HFFc6 (cell line): Measurements from ENCODE around the gene EPB41L2. TPM values are rescaled to one million over a fixed set of nuclear protein-coding genes. Genes with fewer than 3 reads are reported as not detected.

Experiments used
- DNase-seq: peaks from one replicate; pipeline ENCODE4 v3.0.0-alpha.2; 2018
- H3K27ac Mint-ChIP-seq: 2 replicates; pipeline ENCODE4 v1.8.0; 2020; ENCODE audit warnings: mild to moderate bottlenecking, mixed read lengths
- H3K27me3 Mint-ChIP-seq: 2 replicates; pipeline ENCODE4 v1.8.0; 2021; ENCODE audit warnings: mild to moderate bottlenecking, moderate library complexity, mixed read lengths; ENCODE audit not compliant: insufficient read depth
- H3K36me3 Mint-ChIP-seq: 2 replicates; pipeline ENCODE4 v1.8.0; 2021; ENCODE audit warnings: low read depth, mixed read lengths
- H3K4me1 Mint-ChIP-seq: 2 replicates; pipeline ENCODE4 v1.8.0; 2020; ENCODE audit warnings: low read depth, mixed read lengths
- H3K4me3 Mint-ChIP-seq: 2 replicates; pipeline ENCODE4 v1.8.0; 2020; ENCODE audit warnings: mild to moderate bottlenecking, moderate library complexity, mixed read lengths
- H3K9me3 Mint-ChIP-seq: 2 replicates; pipeline ENCODE4 v1.8.0; 2020; ENCODE audit warnings: mild to moderate bottlenecking, mixed read lengths
- total RNA-seq, 6 experiments: library from RNA; stranded (reverse); fragmentation: NEBNext Ultra II Directional; extraction: Animal tissue kit (Norgen Biotek cat#: 25700); gene quantifications; 2 replicates in 1 of 6; 3 replicates in 5 of 6; pipeline ENCODE4 v1.2.3, GENCODE V29; 2021
- TF ChIP-seq, protein P1 (sequence below): fragments of 200-600 bp; sonication (generic); IDR thresholded peaks from 2 replicates; pipeline ENCODE4 v1.5.0; 2021; ENCODE audit warnings: antibody characterized with exemption, mild to moderate bottlenecking

The EPB41L2 gene
- total RNA-seq, 6 experiments from 2014 or later, result 39.3 to 73.8 (median 60.7) TPM

- no peak for DNase-seq
- Mint-ChIP-seq H3K36me3 (peaks cover 4% of the 10 kb centered on the region; the same call in 1 of the 2 replicates), H3K27ac (no peak overlapping the region), H3K4me1 (peaks cover 39% of the 10 kb centered on the region), H3K9me3 (no peaks in the 10 kb centered on the region), H3K4me3 (no peak overlapping the region), H3K27me3 (no peaks in the 10 kb centered on the region)
- TF ChIP-seq, protein P1, sequence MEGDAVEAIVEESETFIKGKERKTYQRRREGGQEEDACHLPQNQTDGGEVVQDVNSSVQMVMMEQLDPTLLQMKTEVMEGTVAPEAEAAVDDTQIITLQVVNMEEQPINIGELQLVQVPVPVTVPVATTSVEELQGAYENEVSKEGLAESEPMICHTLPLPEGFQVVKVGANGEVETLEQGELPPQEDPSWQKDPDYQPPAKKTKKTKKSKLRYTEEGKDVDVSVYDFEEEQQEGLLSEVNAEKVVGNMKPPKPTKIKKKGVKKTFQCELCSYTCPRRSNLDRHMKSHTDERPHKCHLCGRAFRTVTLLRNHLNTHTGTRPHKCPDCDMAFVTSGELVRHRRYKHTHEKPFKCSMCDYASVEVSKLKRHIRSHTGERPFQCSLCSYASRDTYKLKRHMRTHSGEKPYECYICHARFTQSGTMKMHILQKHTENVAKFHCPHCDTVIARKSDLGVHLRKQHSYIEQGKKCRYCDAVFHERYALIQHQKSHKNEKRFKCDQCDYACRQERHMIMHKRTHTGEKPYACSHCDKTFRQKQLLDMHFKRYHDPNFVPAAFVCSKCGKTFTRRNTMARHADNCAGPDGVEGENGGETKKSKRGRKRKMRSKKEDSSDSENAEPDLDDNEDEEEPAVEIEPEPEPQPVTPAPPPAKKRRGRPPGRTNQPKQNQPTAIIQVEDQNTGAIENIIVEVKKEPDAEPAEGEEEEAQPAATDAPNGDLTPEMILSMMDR, result no peak
These were observed 45.1 kb downstream of the EPB41L2 start for GRCh38 chr6:131017962-131018361.

GRCh38 chr6:131015630-131016263, 47.3 kb downstream of the EPB41L2 start:
- H3K27me3 Mint-ChIP-seq, result no peaks in the 10 kb centered on the region
- peak overlapping the region; percentile 34 for H3K27ac Mint-ChIP-seq
- H3K9me3 Mint-ChIP-seq, result no peaks in the 10 kb centered on the region
- H3K36me3 Mint-ChIP-seq, result peaks cover 3% of the 10 kb centered on the region; the same call in 1 of the 2 replicates
- H3K4me3 Mint-ChIP-seq, result no peak overlapping the region
- peak; percentile 33 for DNase-seq
- TF ChIP-seq, protein P1, result no peak
- H3K4me1 Mint-ChIP-seq, result peaks cover 48% of the 10 kb centered on the region

DNA sequence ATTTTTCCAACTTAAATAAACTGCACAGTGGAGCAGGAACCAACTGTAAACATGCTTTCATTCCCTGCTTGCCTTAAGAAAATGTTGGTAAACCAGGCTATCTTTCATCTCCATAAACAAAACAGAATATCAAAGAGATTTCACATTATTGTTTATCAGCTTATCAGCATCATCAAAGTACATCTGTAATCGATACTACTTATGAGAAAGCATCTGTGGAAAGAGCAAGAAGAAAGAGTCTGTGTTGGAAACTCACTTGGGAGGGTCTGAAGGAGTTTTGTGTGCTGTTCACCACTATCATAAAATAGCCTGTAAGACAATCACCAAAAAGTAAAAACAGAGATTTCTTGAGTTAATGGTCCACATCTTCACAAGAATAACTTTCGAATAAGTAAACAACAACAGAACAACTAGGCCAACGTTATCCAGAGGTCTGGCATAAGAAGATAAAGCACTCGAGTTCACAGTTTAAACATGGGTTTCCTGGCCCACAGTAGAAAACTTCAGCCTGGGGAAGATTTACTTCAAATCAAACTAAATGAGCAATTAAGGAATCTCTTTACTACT, 47.9 kb downstream of the EPB41L2 start:
- TF ChIP-seq, protein P1, result no peak
- no peak for DNase-seq
- H3K4me3 Mint-ChIP-seq, result no peak overlapping the region
- H3K36me3 Mint-ChIP-seq, result 0 out of 2 replicates have a peak, but pooled peaks cover 6% of the 10 kb centered on the region
- H3K27me3 Mint-ChIP-seq, result no peaks in the 10 kb centered on the region
- H3K4me1 Mint-ChIP-seq, result peaks cover 48% of the 10 kb centered on the region
- no peaks in the 10 kb centered on the region for H3K9me3 Mint-ChIP-seq
- H3K27ac Mint-ChIP-seq, result peak overlapping the region; percentile 34; the same call in 1 of the 2 replicates

DNA sequence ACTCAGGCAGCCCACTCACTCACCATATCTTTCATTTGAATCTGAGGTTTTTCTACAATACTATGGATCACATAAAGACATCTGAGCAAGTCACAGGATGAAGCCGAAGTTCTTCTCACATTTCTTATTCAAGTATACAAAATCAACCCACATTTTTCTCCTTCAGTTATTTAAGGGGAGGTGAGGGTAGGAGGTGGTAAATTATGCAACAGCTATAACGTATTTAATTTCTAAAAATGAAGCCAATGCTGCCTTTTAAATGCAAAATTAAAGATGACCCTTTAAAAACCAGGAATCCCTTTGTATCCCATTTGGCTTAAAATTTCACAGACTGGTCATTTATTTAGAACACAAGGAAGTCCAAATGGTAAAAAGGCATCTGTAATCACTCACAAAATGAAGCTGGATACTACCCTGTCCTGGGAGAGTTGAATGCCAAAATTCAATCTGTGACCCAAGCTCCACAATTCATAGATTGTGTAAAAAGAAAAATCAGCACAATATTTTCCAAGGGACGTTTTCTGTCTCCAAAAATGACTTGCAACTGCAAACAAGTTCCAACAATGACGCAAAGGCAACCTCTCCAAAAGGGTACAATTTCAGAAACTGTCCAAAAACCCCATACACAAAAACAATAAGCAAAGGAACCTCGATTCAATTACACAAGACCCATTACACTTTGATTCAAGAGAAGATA, 48.8 kb downstream of the EPB41L2 start:
- peak overlapping the region; percentile 81 for H3K4me3 Mint-ChIP-seq
- H3K9me3 Mint-ChIP-seq, result peaks cover 7% of the 10 kb centered on the region
- H3K27me3 Mint-ChIP-seq, result no peaks in the 10 kb centered on the region
- no peak for DNase-seq
- peaks cover 48% of the 10 kb centered on the region for H3K4me1 Mint-ChIP-seq
- TF ChIP-seq, protein P1, result no peak
- peaks cover 14% of the 10 kb centered on the region for H3K36me3 Mint-ChIP-seq
- 0 out of 2 replicates have a peak overlapping the region, but pooled peaks have one; percentile 58 for H3K27ac Mint-ChIP-seq

DNA sequence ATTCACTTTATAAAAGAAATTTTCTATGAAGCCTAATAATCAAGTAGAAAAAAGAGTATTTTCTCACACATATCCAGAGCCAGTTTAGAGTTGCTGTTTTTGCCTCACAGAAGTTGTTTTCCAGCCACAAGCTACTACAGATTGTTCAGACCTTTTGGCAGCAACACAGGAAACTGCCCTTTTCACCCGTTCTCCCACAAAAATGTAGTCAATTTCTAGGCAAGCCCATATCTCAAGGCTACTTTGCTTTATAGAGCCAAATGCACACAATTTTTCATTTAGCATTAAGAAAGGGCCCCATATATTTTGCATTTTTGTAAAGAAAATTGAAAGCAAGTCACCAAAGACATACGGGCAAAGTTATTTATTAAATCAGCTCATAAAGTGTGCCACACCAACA, 49.5 kb downstream of the EPB41L2 start:
- peaks cover 48% of the 10 kb centered on the region for H3K4me1 Mint-ChIP-seq

More for the DNA sequence above, 49.5 kb downstream of the EPB41L2 start:
- DNase-seq, result peak; percentile 78
- Mint-ChIP-seq H3K27ac (peak overlapping the region; percentile 58), H3K36me3 (peaks cover 21% of the 10 kb centered on the region), H3K9me3 (peaks cover 15% of the 10 kb centered on the region), H3K27me3 (no peaks in the 10 kb centered on the region), H3K4me3 (peak overlapping the region; percentile 81)
- TF ChIP-seq, protein P1, result no peak
